SK-N-SH (cell line): ENCODE data around the gene MASP1. TPM values are rescaled to one million over a fixed set of nuclear protein-coding genes. Genes with fewer than 3 reads are reported as not detected.

Source experiments
- CTCF ChIA-PET: fragments of 300-600, 350-600 bp; formaldehyde crosslinking; extraction: SDS; loops from one replicate; lab custom pipeline; 2021; lab: Yijun Ruan, JAX
- POLR2A ChIA-PET: fragments of 350-600 bp; sonication (Branson Sonifier 250); formaldehyde crosslinking; extraction: SDS; loops from one replicate; lab custom pipeline; 2020; ENCODE audit warnings: antibody characterized with exemption, inconsistent platforms; lab: Yijun Ruan, JAX
- DNase-seq: peaks from one replicate; pipeline ENCODE4 v3.0.0; 2012
- H2AFZ ChIP-seq: fragments of 200-600 bp; sonication (generic); 2 replicates; pipeline ENCODE4 v1.8.1; 2016; ENCODE audit warnings: antibody characterized with exemption, mild to moderate bottlenecking, low read depth
- H3F3A ChIP-seq: fragments of 200-600 bp; sonication (generic); replicated peaks from 2 replicates; pipeline ENCODE3; 2016; ENCODE audit warnings: antibody characterized with exemption, mild to moderate bottlenecking; ENCODE audit not compliant: insufficient read depth
- H3K27ac ChIP-seq, 2 experiments: fragments of 200-500 bp in 1 of 2; fragments of 200-600 bp in 1 of 2; sonication (Bioruptor generic) in 1 of 2; sonication (generic), shearing (Covaris generic) in 1 of 2; 2 replicates each; pipeline versions ENCODE4 v1.5.1 to v1.6.1; 2014 to 2016; ENCODE audit warnings: low read depth in 2 of 2, inconsistent platforms in 1 of 2, low read length in 1 of 2, mild to moderate bottlenecking in 1 of 2, mixed read lengths in 1 of 2
- H3K27me3 ChIP-seq: fragments of 200-600 bp; sonication (generic), shearing (Covaris generic); 2 replicates; pipeline ENCODE4 v1.6.1; 2016; ENCODE audit warnings: mixed run types; ENCODE audit not compliant: insufficient read depth
- H3K36me3 ChIP-seq, 2 experiments: fragments of 200-500 bp in 1 of 2; fragments of 200-600 bp in 1 of 2; sonication (Bioruptor generic) in 1 of 2; sonication (generic) in 1 of 2; replicated peaks in 1 of 2; 2 replicates each; pipeline versions ENCODE3 to v1.5.1; 2014 to 2016; ENCODE audit warnings: low read length in 1 of 2, mild to moderate bottlenecking in 1 of 2; ENCODE audit not compliant: insufficient read depth in 2 of 2, control insufficient read depth in 1 of 2
- H3K4me1 ChIP-seq, 2 experiments: fragments of 200-500 bp in 1 of 2; fragments of 200-600 bp in 1 of 2; sonication (Bioruptor generic) in 1 of 2; sonication (generic), shearing (Covaris generic) in 1 of 2; 2 replicates each; pipeline versions ENCODE4 v1.5.1 to v1.6.1; 2014 to 2016; ENCODE audit warnings: low read depth in 1 of 2, low read length in 1 of 2, mixed run types in 1 of 2; ENCODE audit not compliant: insufficient read depth in 2 of 2, control insufficient read depth in 1 of 2
- H3K4me2 ChIP-seq: fragments of 200-600 bp; sonication (generic), shearing (Covaris generic); 2 replicates; pipeline ENCODE4 v1.6.1; 2017; ENCODE audit warnings: mixed run types
- H3K4me3 ChIP-seq, 2 experiments: fragments of 200-500 bp in 1 of 2; fragments of 200-600 bp in 1 of 2; sonication (Bioruptor generic) in 1 of 2; sonication (generic), shearing (Covaris generic) in 1 of 2; 2 replicates each; pipeline versions ENCODE4 v1.5.1 to v1.8.1; 2014 to 2016; ENCODE audit warnings: low read depth in 2 of 2, inconsistent platforms in 1 of 2, low read length in 1 of 2, mild to moderate bottlenecking in 1 of 2, mixed read lengths in 1 of 2, moderate library complexity in 1 of 2
- H3K79me2 ChIP-seq: fragments of 200-600 bp; sonication (generic); 2 replicates; pipeline ENCODE4 v1.8.1; 2017; ENCODE audit warnings: mild to moderate bottlenecking; ENCODE audit not compliant: insufficient read depth
- H3K9ac ChIP-seq: fragments of 200-600 bp; sonication (generic); 2 replicates; pipeline ENCODE4 v1.6.1; 2017; ENCODE audit warnings: mixed run types
- H3K9me2 ChIP-seq: fragments of 200-600 bp; sonication (generic); 2 replicates; pipeline ENCODE4 v1.6.1; 2017; ENCODE audit warnings: mixed run types
- H3K9me3 ChIP-seq: fragments of 200-600 bp; sonication (generic); 2 replicates; pipeline ENCODE4 v1.6.1; 2017; ENCODE audit warnings: mixed run types, mild to moderate bottlenecking, moderate library complexity
- H4K20me1 ChIP-seq: fragments of 200-600 bp; sonication (generic); 2 replicates; pipeline ENCODE4 v1.6.1; 2017; ENCODE audit warnings: mild to moderate bottlenecking, mixed run types; ENCODE audit not compliant: insufficient read depth
- ELF1 ChIP-seq: IDR thresholded peaks from 2 replicates; pipeline ENCODE4 v1.4.0; 2012
- EP300 ChIP-seq, 2 experiments: IDR thresholded peaks; 2 replicates each; pipeline versions ENCODE4 v1.4.0 to v1.6.1; 2012; ENCODE audit warnings: borderline replicate concordance in 1 of 2, low read depth in 1 of 2, low read length in 1 of 2
- FOSL2 ChIP-seq: IDR thresholded peaks from 2 replicates; pipeline ENCODE4 v1.4.0; 2012; ENCODE audit warnings: low read depth, mild to moderate bottlenecking, moderate library complexity, borderline replicate concordance
- FOXJ3 ChIP-seq: sonication (generic); formaldehyde crosslinking; IDR thresholded peaks from 2 replicates; pipeline ENCODE4 v1.5.1; 2020; ENCODE audit warnings: mild to moderate bottlenecking, missing genetic modification reagents
- IRF3 ChIP-seq: fragments of 150-350 bp; IDR thresholded peaks from 2 replicates; pipeline ENCODE4 v1.6.1; 2016; ENCODE audit warnings: mild to moderate bottlenecking, low read depth, low read length
- JUND ChIP-seq: IDR thresholded peaks from 2 replicates; pipeline ENCODE4 v1.4.0; 2012
- MAX ChIP-seq: IDR thresholded peaks from 2 replicates; pipeline ENCODE4 v1.4.0; 2012; ENCODE audit warnings: low read depth
- NRF1 ChIP-seq: IDR thresholded peaks from 2 replicates; pipeline ENCODE4 v1.6.1; 2012; ENCODE audit warnings: low read depth, mild to moderate bottlenecking, low read length
- PBX3 ChIP-seq: IDR thresholded peaks from 2 replicates; pipeline ENCODE4; 2012
- POLR2AphosphoS5 ChIP-seq: IDR thresholded peaks from 2 replicates; pipeline ENCODE4 v1.6.1; 2012; ENCODE audit warnings: low read depth, low read length
- RCOR1 ChIP-seq: fragments of 150-350 bp; IDR thresholded peaks from 2 replicates; pipeline ENCODE4 v1.6.1; 2017; ENCODE audit warnings: antibody characterized with exemption, low read length
- RFX5 ChIP-seq: IDR thresholded peaks from 2 replicates; pipeline ENCODE4 v1.6.1; 2012; ENCODE audit warnings: mild to moderate bottlenecking, improper control_type of control experiment, low read length
- RXRA ChIP-seq: IDR thresholded peaks from 2 replicates; pipeline ENCODE4 v1.4.0; 2012; ENCODE audit warnings: low read depth, mild to moderate bottlenecking, borderline replicate concordance
- SIN3A ChIP-seq: IDR thresholded peaks from 2 replicates; pipeline ENCODE4 v1.6.1; 2012; ENCODE audit warnings: low read depth, mild to moderate bottlenecking, low read length, moderate library complexity, borderline replicate concordance
- TCF12 ChIP-seq: IDR thresholded peaks from 2 replicates; pipeline ENCODE4 v1.4.0; 2012
- YY1 ChIP-seq: IDR thresholded peaks from 2 replicates; pipeline ENCODE4 v1.4.0; 2012; ENCODE audit warnings: low read depth, mild to moderate bottlenecking
- WGBS: methylation state at CpG from one replicate; pipeline ENCODE4 v1.1.6; 2017; ENCODE audit warnings: low lambda C conversion rate; 5-methylcytosine and 5-hydroxymethylcytosine counted together
- polyA plus RNA-seq, 3 experiments: library from polyadenylated mRNA; depleted of rRNA; stranded (reverse); fragments of >200 nt; gene quantifications; 2 replicates each; pipeline ENCODE4 v1.2.3, GENCODE V29; 2012
- TF ChIP-seq, protein P1 (sequence below): fragments of 150-350 bp; IDR thresholded peaks from 2 replicates; pipeline ENCODE4 v1.6.1; 2017; ENCODE audit warnings: antibody characterized with exemption, low read length, low read depth, borderline replicate concordance

The MASP1 gene
- polyA plus RNA-seq, 1 of the 3 experiments (the other 2 are of a cell fraction), result not detected

DNA sequence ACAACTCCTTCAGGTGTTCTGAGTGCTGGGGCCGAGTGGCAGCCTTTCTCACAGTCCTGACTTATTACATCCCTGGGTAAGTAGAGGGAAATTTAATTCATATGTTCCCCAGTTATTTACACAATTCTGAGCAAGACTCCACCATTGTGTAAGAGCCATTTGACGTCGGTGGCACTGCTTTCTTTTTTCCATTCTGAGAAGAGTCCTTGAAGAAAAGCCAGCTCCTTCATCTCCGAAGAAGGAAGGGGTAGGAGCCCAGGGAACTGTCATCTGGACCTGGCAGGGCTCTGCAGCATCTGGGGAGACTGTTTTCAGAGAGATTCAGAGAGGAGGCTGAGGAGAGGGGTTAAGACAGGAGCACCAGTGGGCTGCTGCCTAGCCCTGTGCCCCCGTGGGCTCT lies 22.6 kb upstream of the MASP1 start:
- H3K27ac ChIP-seq, result no peak overlapping the region
- H3K4me1 ChIP-seq, result no peaks in the 10 kb centered on the region; a peak in 1 of 4 replicates
- H3K9ac ChIP-seq, result no peak overlapping the region
- TF ChIP-seq, protein P1, sequence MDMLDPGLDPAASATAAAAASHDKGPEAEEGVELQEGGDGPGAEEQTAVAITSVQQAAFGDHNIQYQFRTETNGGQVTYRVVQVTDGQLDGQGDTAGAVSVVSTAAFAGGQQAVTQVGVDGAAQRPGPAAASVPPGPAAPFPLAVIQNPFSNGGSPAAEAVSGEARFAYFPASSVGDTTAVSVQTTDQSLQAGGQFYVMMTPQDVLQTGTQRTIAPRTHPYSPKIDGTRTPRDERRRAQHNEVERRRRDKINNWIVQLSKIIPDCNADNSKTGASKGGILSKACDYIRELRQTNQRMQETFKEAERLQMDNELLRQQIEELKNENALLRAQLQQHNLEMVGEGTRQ, result no peak
- TF ChIP-seq ELF1 (no peak), POLR2AphosphoS5 (no peak), SIN3A (no peak), MAX (no peak), FOSL2 (no peak), IRF3 (no peak), RCOR1 (no peak)
- TF ChIP-seq, all 33 proteins: peak for 0
- Histone ChIP-seq H4K20me1 (no peaks in the 10 kb centered on the region), H3K27me3 (peaks cover 21% of the 10 kb centered on the region; the same call in 1 of the 2 replicates), H2AFZ (no peak overlapping the region), H3K79me2 (no peaks in the 10 kb centered on the region), H3K4me2 (no peak overlapping the region), H3F3A (no peaks in the 10 kb centered on the region), H3K4me3 (no peak overlapping the region), H3K36me3 (no peaks in the 10 kb centered on the region), H3K9me2 (no peaks in the 10 kb centered on the region), H3K9me3 (no peaks in the 10 kb centered on the region)
- WGBS, result 0% methylated on average over 5 of the region's 5 CpGs
- no peak for DNase-seq
- CTCF ChIA-PET, result interaction anchor here (1.2 kb wide), 1 partner anchor 365 kb away, joined by 3 read pairs; no protein-coding TSS in a partner anchor
- POLR2A ChIA-PET, result no interaction called here

DNA sequence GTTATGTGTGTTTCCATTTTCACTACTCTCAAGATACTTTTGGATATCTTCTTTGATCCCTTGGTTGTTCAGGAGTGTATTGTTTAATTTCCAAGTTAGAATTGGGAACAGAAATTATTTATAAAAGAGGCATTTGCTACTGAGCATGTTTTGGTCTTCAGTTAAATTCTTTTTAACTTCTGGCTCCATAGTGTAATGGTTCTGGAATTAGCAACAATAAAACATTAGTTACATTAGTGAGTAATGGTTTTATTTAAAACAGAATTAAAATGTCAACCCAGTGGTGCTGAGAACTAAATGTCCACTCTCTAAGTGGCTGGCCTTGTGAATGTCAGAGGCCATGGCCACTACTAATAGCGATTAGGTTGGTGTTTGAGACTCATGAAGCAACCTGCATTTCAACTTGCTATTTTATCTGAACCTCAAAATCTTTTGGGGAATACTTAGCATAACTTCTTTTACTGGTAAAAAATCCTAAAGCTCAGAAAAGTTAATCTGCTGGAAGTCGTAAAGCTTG lies 19.5 kb upstream of the MASP1 start:
- TF ChIP-seq YY1 (no peak), ELF1 (no peak), JUND (no peak), RFX5 (no peak), FOXJ3 (CRISPR knock-in tag) (no peak), POLR2AphosphoS5 (no peak), PBX3 (no peak), EP300 (IDR thresholded peaks at IDR 0.05; ENCODE audit: borderline replicate concordance in 1 of 2, low read depth in 1 of 2, low read length in 1 of 2) (no peak), RCOR1 (no peak), NRF1 (no peak), TCF12 (no peak), SIN3A (no peak), RXRA (no peak)
- no peak for DNase-seq
- Histone ChIP-seq H3K9ac (no peak overlapping the region), H4K20me1 (no peaks in the 10 kb centered on the region), H3K27ac (no peak overlapping the region), H3K4me1 (no peaks in the 10 kb centered on the region), H3F3A (no peaks in the 10 kb centered on the region), H3K79me2 (no peaks in the 10 kb centered on the region), H3K9me2 (no peaks in the 10 kb centered on the region), H3K4me2 (no peak overlapping the region), H3K9me3 (no peaks in the 10 kb centered on the region), H3K27me3 (peaks cover 3% of the 10 kb centered on the region; the same call in 1 of the 2 replicates), H3K4me3 (no peak overlapping the region), H2AFZ (no peak overlapping the region), H3K36me3 (no peaks in the 10 kb centered on the region)
- CTCF ChIA-PET, result interaction anchor here (1.2 kb wide), 1 partner anchor 368 kb away, joined by 3 read pairs; no protein-coding TSS in a partner anchor
- POLR2A ChIA-PET, result no interaction called here
- WGBS, result 13% methylated on average over 2 of the region's 2 CpGs
